HUES6 (cell line): ENCODE results near the gene PHAX.
"Not testable (repeated sequence)": the region's sequence is repeated elsewhere in the genome, so short reads cannot be mapped to it uniquely, and the experiment has no call there.

Source experiments
- H3K27ac ChIP-seq: 2 replicates; pipeline ENCODE4 v1.7.0; 2013; ENCODE audit warnings: low read depth, mild to moderate bottlenecking, low read length, inconsistent platforms
- H3K27me3 ChIP-seq: 2 replicates; pipeline ENCODE4 v1.6.1; 2013; ENCODE audit warnings: low read length; ENCODE audit not compliant: control insufficient read depth, insufficient read depth
- H3K36me3 ChIP-seq: 2 replicates; pipeline ENCODE4 v1.6.1; 2013; ENCODE audit warnings: low read length; ENCODE audit not compliant: control insufficient read depth, insufficient read depth
- H3K4me1 ChIP-seq: 2 replicates; pipeline ENCODE4 v1.6.1; 2013; ENCODE audit warnings: low read length; ENCODE audit not compliant: control insufficient read depth, insufficient read depth
- H3K4me3 ChIP-seq: 2 replicates; pipeline ENCODE4 v1.5.1; 2013; ENCODE audit warnings: low read depth, low read length
- H3K9ac ChIP-seq: one replicate; pipeline ENCODE4 v1.6.1; 2013; ENCODE audit warnings: mild to moderate bottlenecking, low read length
- H3K9me3 ChIP-seq: 2 replicates; pipeline ENCODE4 v1.6.1; 2013; ENCODE audit warnings: low read depth, low read length; ENCODE audit not compliant: control insufficient read depth, insufficient read depth

The PHAX gene

GRCh38 chr5:126600631-126601511, at the start of gene PHAX:
PHAX (plus strand) TSS chr5:126600947; CDS start chr5:126600963, 16 bp downstream.
- Histone ChIP-seq H3K9me3 (no peaks in the 10 kb centered on the region), H3K27me3 (no peaks in the 10 kb centered on the region), H3K36me3 (peaks cover 28% of the 10 kb centered on the region), H3K4me1 (peaks cover 16% of the 10 kb centered on the region), H3K9ac (peak within 1 kb of the TSS; percentile 98), H3K27ac (peak within 1 kb of the TSS; percentile 96), H3K4me3 (peak within 1 kb of the TSS; percentile 98)

GRCh38 chr5:126552614-126553013, 48.1 kb upstream of the PHAX start:
- Histone ChIP-seq H3K4me1 (no peaks in the 10 kb centered on the region), H3K27me3 (no peaks in the 10 kb centered on the region), H3K9ac (no peak overlapping the region), H3K4me3 (no peak overlapping the region), H3K27ac (no peak overlapping the region), H3K9me3 (no peaks in the 10 kb centered on the region), H3K36me3 (peaks cover 91% of the 10 kb centered on the region)

GRCh38 chr5:126555101-126555500, 45.6 kb upstream of the PHAX start:
- H3K4me1 ChIP-seq, H3K9ac ChIP-seq, H3K9me3 ChIP-seq, H3K4me3 ChIP-seq, H3K27ac ChIP-seq, H3K27me3 ChIP-seq: not testable (repeated sequence)
- peaks cover 89% of the 10 kb centered on the region for H3K36me3 ChIP-seq

- no peaks in the 10 kb centered on the region for H3K9me3 ChIP-seq
- H3K27ac ChIP-seq, result no peak overlapping the region
- no peak overlapping the region for H3K4me3 ChIP-seq
- no peak overlapping the region for H3K9ac ChIP-seq
- peaks cover 79% of the 10 kb centered on the region for H3K36me3 ChIP-seq
- H3K4me1 ChIP-seq, result no peaks in the 10 kb centered on the region
- H3K27me3 ChIP-seq, result no peaks in the 10 kb centered on the region
These were observed 38.8 kb upstream of the PHAX start for GRCh38 chr5:126561908-126562307.

- Histone ChIP-seq H3K36me3 (peaks cover 72% of the 10 kb centered on the region), H3K4me3 (no peak overlapping the region), H3K9ac (no peak overlapping the region), H3K27ac (no peak overlapping the region), H3K4me1 (no peaks in the 10 kb centered on the region), H3K27me3 (no peaks in the 10 kb centered on the region), H3K9me3 (no peaks in the 10 kb centered on the region)
These were observed 37.9 kb upstream of the PHAX start for GRCh38 chr5:126562823-126563222.

- H3K4me3 ChIP-seq, result no peak overlapping the region
- no peaks in the 10 kb centered on the region for H3K27me3 ChIP-seq
- no peak overlapping the region for H3K9ac ChIP-seq
- H3K27ac ChIP-seq, result no peak overlapping the region
- H3K4me1 ChIP-seq, result peaks cover 7% of the 10 kb centered on the region; the same call in 1 of the 2 replicates
- H3K9me3 ChIP-seq, result no peaks in the 10 kb centered on the region
- H3K36me3 ChIP-seq, result peaks cover 73% of the 10 kb centered on the region
These were observed 32.5 kb upstream of the PHAX start for GRCh38 chr5:126568206-126568755.

GRCh38 chr5:126575644-126576043, 25.1 kb upstream of the PHAX start:
- Histone ChIP-seq H3K4me1 (no peaks in the 10 kb centered on the region), H3K27me3 (no peaks in the 10 kb centered on the region), H3K9me3 (no peaks in the 10 kb centered on the region), H3K4me3 (no peak overlapping the region), H3K27ac (no peak overlapping the region), H3K36me3 (peaks cover 74% of the 10 kb centered on the region), H3K9ac (no peak overlapping the region)

GRCh38 chr5:126576974-126577373, 23.8 kb upstream of the PHAX start:
- Histone ChIP-seq H3K9me3 (no peaks in the 10 kb centered on the region), H3K9ac (no peak overlapping the region), H3K27ac (no peak overlapping the region), H3K4me1 (no peaks in the 10 kb centered on the region), H3K4me3 (no peak overlapping the region), H3K27me3 (no peaks in the 10 kb centered on the region), H3K36me3 (peaks cover 82% of the 10 kb centered on the region)

- peaks cover 82% of the 10 kb centered on the region for H3K36me3 ChIP-seq
These were observed 23.3 kb upstream of the PHAX start for GRCh38 chr5:126577415-126577814.

GRCh38 chr5:126579716-126580115, 21.0 kb upstream of the PHAX start:
- Histone ChIP-seq H3K9me3 (no peaks in the 10 kb centered on the region), H3K27ac (no peak overlapping the region), H3K36me3 (peaks cover 90% of the 10 kb centered on the region), H3K4me3 (no peak overlapping the region), H3K9ac (no peak overlapping the region), H3K27me3 (no peaks in the 10 kb centered on the region), H3K4me1 (no peaks in the 10 kb centered on the region)

More at GRCh38 chr5:126577415-126577814, 23.3 kb upstream of the PHAX start:
- Histone ChIP-seq H3K4me1 (no peaks in the 10 kb centered on the region), H3K9me3 (no peaks in the 10 kb centered on the region), H3K27ac (no peak overlapping the region), H3K4me3 (no peak overlapping the region), H3K27me3 (no peaks in the 10 kb centered on the region), H3K9ac (no peak overlapping the region)

- Histone ChIP-seq H3K4me1 (no peaks in the 10 kb centered on the region), H3K36me3 (peaks cover 92% of the 10 kb centered on the region), H3K27me3 (no peaks in the 10 kb centered on the region), H3K4me3 (no peak overlapping the region), H3K9ac (no peak overlapping the region), H3K9me3 (no peaks in the 10 kb centered on the region), H3K27ac (no peak overlapping the region)
These were observed 17.0 kb upstream of the PHAX start for GRCh38 chr5:126583761-126584160.
